ENCODE data around the gene ZDHHC7.

GRCh38 chr16:84975522-84975921, 35.8 kb downstream of the ZDHHC7 start:
- no peak for TF ChIP-seq CTCF (IDR thresholded peaks at IDR 0.05; ENCODE audit: low read depth, low read length, missing input control)
- no peak for TF ChIP-seq JUND (IDR thresholded peaks at IDR 0.05)
- no peak for TF ChIP-seq TAF1 (conservative IDR thresholded peaks at IDR 0.05)
- no peak for TF ChIP-seq GABPA (IDR thresholded peaks at IDR 0.05 in 1 of 2, conservative IDR thresholded peaks at IDR 0.05 in 1 of 2)
- no peak for TF ChIP-seq RAD21 (IDR thresholded peaks at IDR 0.05)
- no peak for TF ChIP-seq REST (IDR thresholded peaks at IDR 0.05)

Data from liver (tissue), 3 donors.